Esophagus squamous epithelium (tissue), 5 donors: ENCODE measurements around the gene ANLN. TPM values are rescaled to one million over a fixed set of nuclear protein-coding genes. Genes with fewer than 3 reads are reported as not detected.

Source experiments
- DNase-seq: peaks from one replicate; lab custom pipeline; 2025; lab: John Stamatoyannopoulos, UW
- H3K27ac ChIP-seq, 4 donors: fragments of 200-600 bp; sonication (generic); one replicate each; pipeline ENCODE4 v1.5.1; 2016 to 2019; ENCODE audit warnings: mild to moderate bottlenecking in 1 of 4
- H3K27me3 ChIP-seq, 4 donors: fragments of 200-600 bp; sonication (generic); 1 replicate in 3 of 4; 2 replicates in 1 of 4; pipeline versions ENCODE4 v1.5.1 to v1.6.0; 2017 to 2021; ENCODE audit warnings: antibody characterized with exemption in 1 of 4
- H3K36me3 ChIP-seq, 3 donors: fragments of 200-600 bp; sonication (generic); one replicate each; pipeline ENCODE4 v1.5.1; 2016 to 2019
- H3K4me1 ChIP-seq, 3 donors: fragments of 200-600 bp; sonication (generic); one replicate each; pipeline ENCODE4 v1.5.1; 2017 to 2019
- H3K4me3 ChIP-seq, 4 donors: fragments of 200-600 bp; sonication (generic); 1 replicate in 3 of 4; 2 replicates in 1 of 4; pipeline ENCODE4 v1.5.1; 2016 to 2019; ENCODE audit warnings: mild to moderate bottlenecking in 2 of 4, moderate library complexity in 1 of 4
- H3K9me3 ChIP-seq, 3 donors: fragments of 200-600 bp; sonication (generic); one replicate each; pipeline ENCODE4 v1.5.1; 2016 to 2019
- POLR2A ChIP-seq, 4 donors: fragments of 450-650 bp; IDR thresholded peaks; one replicate each; pipeline ENCODE4 v1.6.1; 2017; ENCODE audit warnings: antibody characterized with exemption in 4 of 4, mild to moderate bottlenecking in 4 of 4, moderate library complexity in 3 of 4
- WGBS, 2 donors: methylation state at CpG; one replicate each; pipeline ENCODE4 v1.1.5; 2018; 5-methylcytosine and 5-hydroxymethylcytosine counted together
- intact Hi-C: fragments of 100-400 bp; cut with DNase I; formaldehyde crosslinking; loops from one replicate; pipeline ENCODE4 v1.15.0; 2022
- total RNA-seq, 4 donors: library from RNA; depleted of rRNA; stranded (reverse); fragments of >200 nt; gene quantifications; one replicate each; pipeline ENCODE4 v1.1.0, GENCODE V29; 2016
- TF ChIP-seq, protein P1 (sequence below), 6 experiments: fragments of 450-650 bp in 4 of 6; fragments of 200-600 bp in 2 of 6; sonication (generic) in 2 of 6; IDR thresholded peaks; one replicate each; pipeline ENCODE4 v1.5.1; 2016 to 2019; ENCODE audit warnings: antibody characterized with exemption in 6 of 6, mild to moderate bottlenecking in 4 of 6, moderate library complexity in 4 of 6
- donor health status: DM: yes; HTN: yes; CAD: no.

ANLN gene
- total RNA-seq, 4 donors from 2014 or later, result 16.6 to 67.9 (median 25.0) TPM

DNA sequence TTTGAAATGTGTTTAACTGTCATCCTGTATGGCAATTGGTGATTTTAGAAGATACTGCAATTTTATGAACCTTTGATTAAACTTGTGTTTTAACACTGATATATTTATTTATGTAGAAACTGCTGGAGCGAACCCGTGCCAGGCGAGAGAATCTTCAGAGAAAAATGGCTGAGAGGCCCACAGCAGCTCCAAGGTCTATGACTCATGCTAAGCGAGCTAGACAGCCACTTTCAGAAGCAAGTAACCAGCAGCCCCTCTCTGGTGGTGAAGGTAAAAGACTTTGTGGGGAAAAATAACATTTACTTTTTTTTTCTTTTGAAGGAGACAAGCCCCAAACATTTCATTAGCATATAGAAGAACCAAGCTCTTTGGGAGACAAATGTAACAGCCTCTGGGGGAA is 6.5 kb downstream of the ANLN start:
- TF ChIP-seq, protein P1, sequence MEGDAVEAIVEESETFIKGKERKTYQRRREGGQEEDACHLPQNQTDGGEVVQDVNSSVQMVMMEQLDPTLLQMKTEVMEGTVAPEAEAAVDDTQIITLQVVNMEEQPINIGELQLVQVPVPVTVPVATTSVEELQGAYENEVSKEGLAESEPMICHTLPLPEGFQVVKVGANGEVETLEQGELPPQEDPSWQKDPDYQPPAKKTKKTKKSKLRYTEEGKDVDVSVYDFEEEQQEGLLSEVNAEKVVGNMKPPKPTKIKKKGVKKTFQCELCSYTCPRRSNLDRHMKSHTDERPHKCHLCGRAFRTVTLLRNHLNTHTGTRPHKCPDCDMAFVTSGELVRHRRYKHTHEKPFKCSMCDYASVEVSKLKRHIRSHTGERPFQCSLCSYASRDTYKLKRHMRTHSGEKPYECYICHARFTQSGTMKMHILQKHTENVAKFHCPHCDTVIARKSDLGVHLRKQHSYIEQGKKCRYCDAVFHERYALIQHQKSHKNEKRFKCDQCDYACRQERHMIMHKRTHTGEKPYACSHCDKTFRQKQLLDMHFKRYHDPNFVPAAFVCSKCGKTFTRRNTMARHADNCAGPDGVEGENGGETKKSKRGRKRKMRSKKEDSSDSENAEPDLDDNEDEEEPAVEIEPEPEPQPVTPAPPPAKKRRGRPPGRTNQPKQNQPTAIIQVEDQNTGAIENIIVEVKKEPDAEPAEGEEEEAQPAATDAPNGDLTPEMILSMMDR (IDR thresholded peaks at IDR 0.05), result no peak
- TF ChIP-seq POLR2A (IDR thresholded peaks at IDR 0.05), result no peak
- Histone ChIP-seq H3K36me3 (no peaks in the 10 kb centered on the region), H3K27me3 (no peaks in the 10 kb centered on the region), H3K9me3 (no peaks in the 10 kb centered on the region), H3K4me1 (peaks cover 0 to 27% (median 4%) of the 10 kb centered on the region in 3 donors), H3K4me3 (no peak overlapping the region), H3K27ac (no peak overlapping the region)
- no peak for DNase-seq
- 69 to 81% methylated on average over 4 of the region's 4 CpGs for WGBS, 2 donors
- intact Hi-C loops, result no loop called here

DNA sequence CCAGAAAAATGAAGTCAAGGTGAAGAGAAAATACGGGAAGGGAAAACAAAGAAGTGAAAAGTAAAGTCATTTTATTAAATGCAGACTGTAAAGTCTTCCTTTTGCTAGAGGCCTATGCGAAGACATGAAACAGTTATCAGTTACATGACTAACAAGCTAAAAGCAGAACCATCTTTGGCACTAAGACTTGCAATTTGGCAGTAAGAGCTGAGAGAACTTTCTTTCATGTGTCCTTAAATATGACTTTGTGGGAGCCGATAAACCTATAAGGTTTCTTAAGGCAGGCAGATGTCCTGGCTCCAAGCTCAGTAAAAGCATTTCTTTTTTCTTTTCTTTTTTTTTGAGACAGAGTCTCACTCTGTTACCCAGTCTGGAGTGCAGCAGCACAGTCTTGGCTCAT is 10.4 kb downstream of the ANLN start:
- H3K4me3 ChIP-seq, result no peak overlapping the region
- H3K27ac ChIP-seq, result no peak overlapping the region
- intact Hi-C loops, result no loop called here
- H3K4me1 ChIP-seq, result peaks cover 0 to 7% (median 0%) of the 10 kb centered on the region in 3 donors
- H3K27me3 ChIP-seq, result no peaks in the 10 kb centered on the region
- TF ChIP-seq, protein P1 (IDR thresholded peaks at IDR 0.05), result no peak
- TF ChIP-seq POLR2A (IDR thresholded peaks at IDR 0.05), result no peak
- no peak for DNase-seq
- no peaks in the 10 kb centered on the region for H3K9me3 ChIP-seq
- WGBS, 2 donors, result 80 to 88% methylated on average over 3 of the region's 3 CpGs
- peaks cover 0 to 9% (median 0%) of the 10 kb centered on the region in 3 donors for H3K36me3 ChIP-seq

DNA sequence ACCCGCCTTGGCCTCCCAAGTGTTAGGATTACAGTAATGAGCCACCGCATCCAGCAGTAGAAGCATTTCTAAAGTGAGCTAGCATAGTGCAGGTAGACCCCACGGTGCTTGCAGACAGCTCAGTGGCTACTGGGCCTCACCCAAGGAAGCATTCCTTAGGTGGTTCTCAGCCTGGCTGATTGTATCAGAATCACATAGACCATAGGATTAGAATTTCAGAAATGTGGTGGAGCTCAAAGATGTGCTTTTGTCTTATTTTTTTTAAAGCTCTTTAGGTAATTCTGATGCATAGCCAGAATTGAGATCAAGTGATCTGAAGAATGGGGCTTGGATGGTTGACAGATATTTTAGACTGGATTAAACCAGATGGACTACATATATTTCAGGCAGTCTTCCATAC is 10.9 kb downstream of the ANLN start:
- Histone ChIP-seq H3K4me3 (no peak overlapping the region), H3K27me3 (no peaks in the 10 kb centered on the region), H3K27ac (no peak overlapping the region), H3K4me1 (peaks cover 0 to 10% (median 0%) of the 10 kb centered on the region in 3 donors), H3K9me3 (no peaks in the 10 kb centered on the region), H3K36me3 (peaks cover 0 to 9% (median 0%) of the 10 kb centered on the region in 3 donors)
- 89 to 100% methylated on average over 1 to 3 of the region's 3 CpGs for WGBS, 2 donors
- intact Hi-C loops, result no loop called here
- no peak for TF ChIP-seq POLR2A (IDR thresholded peaks at IDR 0.05)
- TF ChIP-seq, protein P1 (IDR thresholded peaks at IDR 0.05), result no peak
- no peak for DNase-seq

DNA sequence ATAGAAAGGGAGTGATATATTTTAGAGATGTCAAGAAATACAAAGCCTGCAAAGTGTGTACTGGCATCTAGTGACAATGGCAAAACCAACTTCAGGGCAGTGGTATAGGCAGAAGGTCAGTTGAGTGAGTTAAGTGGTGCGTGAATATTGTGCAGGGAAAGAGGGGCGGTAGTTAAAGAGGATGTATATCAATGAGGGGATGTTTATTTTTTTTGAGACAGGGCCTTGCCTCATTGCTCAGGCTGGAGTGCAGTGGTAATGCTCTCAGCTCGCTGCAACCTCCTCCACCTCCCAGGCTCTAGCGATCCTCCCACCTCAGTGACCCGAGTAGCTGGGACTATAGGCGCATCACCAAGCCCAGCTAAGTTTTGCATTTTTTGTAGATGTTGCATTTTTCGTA is 13.8 kb downstream of the ANLN start:
- TF ChIP-seq, protein P1 (IDR thresholded peaks at IDR 0.05), result no peak
- TF ChIP-seq POLR2A (IDR thresholded peaks at IDR 0.05), result no peak
- Histone ChIP-seq H3K9me3 (no peaks in the 10 kb centered on the region), H3K4me1 (peaks cover 0 to 10% (median 0%) of the 10 kb centered on the region in 3 donors), H3K27me3 (no peaks in the 10 kb centered on the region), H3K27ac (no peak overlapping the region), H3K4me3 (no peak overlapping the region), H3K36me3 (peaks cover 0 to 9% (median 0%) of the 10 kb centered on the region in 3 donors)
- DNase-seq, result no peak
- intact Hi-C loops, result no loop called here
- WGBS, 2 donors, result 93 to 94% methylated on average over 7 of the region's 7 CpGs

DNA sequence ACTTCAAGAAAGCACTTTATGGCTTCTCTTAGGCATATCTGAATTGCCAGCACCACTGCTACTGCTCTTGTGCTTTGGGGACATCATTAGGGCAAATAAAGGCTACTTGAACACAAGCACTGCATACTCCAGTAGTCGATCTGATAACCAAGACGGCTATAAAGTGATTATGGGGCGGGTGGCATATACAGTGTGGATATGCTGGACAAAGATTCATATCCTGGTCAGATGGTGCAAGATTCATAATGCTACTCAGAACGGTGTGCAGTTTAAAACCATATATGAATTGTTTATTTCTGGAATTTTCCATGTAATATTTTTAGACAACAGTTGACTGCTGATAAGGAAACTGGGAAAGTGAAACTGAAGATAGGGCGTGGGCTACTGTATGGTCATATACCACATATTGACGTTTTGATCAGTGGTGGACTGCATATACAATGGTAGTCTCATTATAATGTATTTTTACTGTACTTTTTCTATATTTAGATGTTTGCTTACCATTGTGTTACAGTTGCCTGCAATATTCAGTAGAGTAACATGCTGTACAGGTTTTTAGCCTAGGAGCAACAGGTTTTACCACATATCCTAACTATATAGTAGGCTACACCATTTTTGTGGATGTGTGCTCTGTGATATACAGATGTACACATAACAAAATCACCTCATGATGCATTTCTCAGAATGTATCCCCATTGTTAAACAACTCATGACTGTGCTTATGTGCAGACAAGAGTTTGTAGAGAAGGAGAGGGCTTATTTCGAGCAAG is 15.2 kb downstream of the ANLN start:
- peaks cover 0 to 10% (median 0%) of the 10 kb centered on the region in 3 donors for H3K4me1 ChIP-seq
- no peak overlapping the region for H3K4me3 ChIP-seq
- DNase-seq, result no peak
- no peaks in the 10 kb centered on the region for H3K9me3 ChIP-seq
- intact Hi-C loops, result no loop called here
- H3K36me3 ChIP-seq, result peaks cover 0 to 9% (median 0%) of the 10 kb centered on the region in 3 donors
- no peaks in the 10 kb centered on the region for H3K27me3 ChIP-seq
- TF ChIP-seq, protein P1 (IDR thresholded peaks at IDR 0.05), result no peak
- TF ChIP-seq POLR2A (IDR thresholded peaks at IDR 0.05), result no peak
- no peak overlapping the region for H3K27ac ChIP-seq
- WGBS, 2 donors, result 79 to 87% methylated on average over 7 of the region's 7 CpGs
